HG02623 (cell line): Measurements from ENCODE around the gene ACSM2A.
"Not testable (repeated sequence)": the region's sequence is repeated elsewhere in the genome, so short reads cannot be mapped to it uniquely, and the experiment has no call there.

Source experiments
- ATAC-seq: cut with Tn5 transposase; IDR thresholded peaks from one replicate; pipeline ENCODE4 v1.9.1; 2021; ENCODE audit warnings: moderate library complexity; ENCODE audit not compliant: unreplicated experiment

Gene ACSM2A

GRCh38 chr16:20453633-20454032, 2.3 kb downstream of the ACSM2A start:
- ATAC-seq = not testable (repeated sequence)

- not testable (repeated sequence) for ATAC-seq
Measured at GRCh38 chr16:20459227-20459626, 7.9 kb downstream of the ACSM2A start.

- not testable (repeated sequence) for ATAC-seq
Measured at GRCh38 chr16:20460313-20460712, 9.0 kb downstream of the ACSM2A start.

DNA sequence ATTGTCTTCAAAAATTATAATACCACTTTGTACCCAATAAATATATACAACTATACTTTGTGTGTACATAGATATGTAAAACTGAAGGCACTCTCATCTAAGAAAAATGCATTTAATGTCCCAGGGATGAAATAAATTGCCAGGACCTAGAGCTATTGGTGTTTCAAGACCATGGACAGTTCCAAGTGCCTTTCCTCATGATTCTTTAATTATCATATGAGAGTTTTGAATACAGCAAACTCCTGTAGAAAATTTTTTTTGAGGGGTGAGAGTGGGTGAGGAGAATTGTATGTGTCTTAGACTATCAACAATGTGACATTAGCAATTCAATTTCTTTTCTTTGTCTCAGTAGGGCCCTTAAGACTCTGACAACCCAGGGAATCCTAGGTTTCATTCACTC, 17.6 kb downstream of the ACSM2A start:
- ATAC-seq = not testable (repeated sequence)

GRCh38 chr16:20469930-20470329, 18.6 kb downstream of the ACSM2A start:
- ATAC-seq = not testable (repeated sequence)

GRCh38 chr16:20470732-20471131, 19.4 kb downstream of the ACSM2A start:
- not testable (repeated sequence) for ATAC-seq

GRCh38 chr16:20477188-20477744, 25.9 kb downstream of the ACSM2A start:
- ATAC-seq = not testable (repeated sequence)

- not testable (repeated sequence) for ATAC-seq
Measured at GRCh38 chr16:20483989-20484388, 32.7 kb downstream of the ACSM2A start.

GRCh38 chr16:20484726-20485125, 33.4 kb downstream of the ACSM2A start:
- no peak for ATAC-seq

- no peak for ATAC-seq
Measured at GRCh38 chr16:20485408-20485807, 34.1 kb downstream of the ACSM2A start.

DNA sequence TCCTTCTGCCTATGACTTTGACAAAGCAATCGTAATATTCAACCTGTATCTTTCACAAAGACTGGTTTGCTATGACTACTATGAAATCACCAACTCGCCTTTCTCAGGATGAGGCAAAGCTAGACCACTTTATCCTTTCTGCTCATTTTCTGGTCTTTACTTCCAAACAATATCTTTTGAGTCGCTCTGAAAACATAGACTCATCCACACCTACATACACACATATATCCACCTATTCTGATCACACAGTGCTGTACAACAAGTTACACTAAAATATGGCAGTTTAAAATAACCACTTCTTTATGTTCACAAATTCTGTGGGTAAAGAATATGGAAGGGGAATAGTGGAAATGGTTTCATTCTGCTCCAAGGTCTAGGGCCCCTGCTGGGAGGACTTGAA, 39.7 kb downstream of the ACSM2A start:
- ATAC-seq = not testable (repeated sequence)

GRCh38 chr16:20491448-20491847, 40.1 kb downstream of the ACSM2A start:
- ATAC-seq = not testable (repeated sequence)

DNA sequence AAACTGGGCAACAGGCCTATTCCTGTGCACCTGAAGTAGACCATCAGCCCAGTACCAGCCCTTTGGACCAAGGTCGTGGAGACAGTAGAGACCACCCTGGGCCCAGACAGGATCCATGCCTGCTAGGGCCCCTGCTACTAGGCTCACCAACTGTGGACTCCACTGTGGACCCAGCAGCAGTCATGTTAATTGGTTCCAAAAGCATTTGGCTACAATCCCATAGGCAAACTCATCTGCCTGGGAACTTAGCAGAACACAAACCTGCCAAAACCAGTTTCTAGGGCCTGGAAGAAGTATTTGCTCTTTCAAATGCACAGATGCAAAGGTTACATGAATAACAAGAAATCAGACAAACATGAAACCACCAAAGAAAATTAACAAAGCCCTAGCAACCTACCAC, 53.1 kb downstream of the ACSM2A start:
- ATAC-seq = no peak

- ATAC-seq = no peak
Measured at GRCh38 chr16:20507280-20507679, 56.0 kb downstream of the ACSM2A start.

DNA sequence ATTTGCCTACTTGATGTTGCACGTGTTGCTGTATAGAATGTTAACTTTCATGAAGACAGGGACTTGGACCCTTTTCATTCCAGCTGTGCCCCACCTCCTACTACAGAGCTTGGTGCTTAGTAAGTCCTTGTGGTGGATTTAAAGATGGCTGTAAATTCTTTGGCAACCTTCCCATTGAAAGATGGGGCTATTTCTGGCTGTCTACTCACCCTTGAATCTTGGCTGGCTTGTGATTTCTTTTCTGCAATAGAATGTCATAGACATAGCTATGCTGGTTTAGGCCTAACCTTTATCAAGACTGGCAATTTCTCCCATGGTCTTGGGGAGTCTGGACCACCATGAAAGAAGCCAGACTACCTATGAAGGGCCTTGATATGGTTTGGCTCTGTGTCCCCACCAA, 59.0 kb downstream of the ACSM2A start:
- no peak for ATAC-seq

- no peak for ATAC-seq
Measured at GRCh38 chr16:20515688-20516090, 64.4 kb downstream of the ACSM2A start.

GRCh38 chr16:20517149-20517548, 65.8 kb downstream of the ACSM2A start:
- no peak for ATAC-seq

- ATAC-seq = no peak
Measured at GRCh38 chr16:20519231-20519630, 67.9 kb downstream of the ACSM2A start.

- ATAC-seq = no peak
Measured at GRCh38 chr16:20520103-20520502, 68.8 kb downstream of the ACSM2A start.

DNA sequence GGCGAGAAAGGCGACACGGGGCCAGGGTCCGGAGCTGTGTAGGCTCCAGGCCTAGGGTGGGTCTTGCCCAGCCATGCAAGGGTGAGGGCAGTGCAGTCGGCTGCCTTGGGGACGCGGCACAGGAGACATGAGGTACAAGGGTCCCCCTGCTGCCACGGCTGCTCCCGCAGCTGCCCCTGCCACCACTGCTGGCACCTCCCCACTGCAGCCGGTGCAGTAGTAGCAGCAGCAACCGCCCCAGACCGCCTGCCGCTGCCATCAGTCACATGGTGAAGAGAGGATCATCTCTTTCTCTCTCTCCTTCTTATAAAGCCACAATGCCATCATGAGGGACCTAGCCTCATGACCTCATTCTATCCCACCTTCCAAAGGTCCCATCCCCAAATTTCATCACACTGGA, 80.5 kb downstream of the ACSM2A start:
- ATAC-seq = not testable (repeated sequence)

- not testable (repeated sequence) for ATAC-seq
Measured at GRCh38 chr16:20532284-20532792, 81.0 kb downstream of the ACSM2A start.

DNA sequence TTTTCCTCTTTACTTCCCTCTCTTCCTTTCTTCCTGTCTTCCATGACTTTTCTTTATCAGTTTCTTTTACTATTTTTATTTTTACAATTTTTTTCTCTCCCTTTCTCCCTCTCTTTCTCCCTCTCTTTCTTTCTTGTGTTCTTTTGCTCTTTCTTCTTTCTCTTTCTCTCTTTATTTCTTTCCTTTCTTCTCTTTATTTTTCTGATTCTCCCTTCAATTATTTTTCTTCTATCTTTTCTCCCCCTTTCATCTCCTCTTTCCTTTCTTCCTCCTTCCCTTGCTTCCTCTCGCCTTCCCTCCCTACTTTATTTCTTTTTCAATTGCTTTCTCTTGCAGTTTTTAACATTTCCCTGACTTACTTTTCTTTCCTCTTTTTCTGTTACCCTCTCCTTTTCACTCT, 85.3 kb downstream of the ACSM2A start:
- ATAC-seq = not testable (repeated sequence)
